ENCODE data around the gene TOR4A.

The TOR4A gene

DNA sequence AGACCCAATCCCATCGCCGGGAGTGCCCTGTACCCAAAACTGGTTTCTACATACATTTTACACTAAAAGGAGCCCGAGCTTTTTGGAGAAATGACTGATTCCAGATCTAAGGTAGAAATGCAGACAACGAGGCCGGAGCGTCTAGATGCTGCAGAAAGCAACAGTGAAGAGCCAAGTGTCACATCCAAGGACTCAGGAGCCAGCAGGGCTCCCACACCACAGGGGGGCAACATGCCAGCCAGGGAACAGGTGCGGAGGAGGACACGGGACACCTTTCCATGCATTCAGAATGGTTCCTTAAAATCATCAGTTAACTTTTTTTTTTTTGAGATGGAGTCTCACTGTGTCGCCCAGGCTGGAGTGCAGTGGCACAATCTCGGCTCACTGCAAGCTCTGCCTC is 47.6 kb downstream of the TOR4A start:
- TF ChIP-seq BACH2 (CRISPR knock-in tag; IDR thresholded peaks at IDR 0.05; ENCODE audit: borderline replicate concordance) (no peak), ZNF8 (CRISPR knock-in tag; IDR thresholded peaks at IDR 0.05) (no peak), GLIS3 (CRISPR knock-in tag; IDR thresholded peaks at IDR 0.05) (no peak), RARB (CRISPR knock-in tag; IDR thresholded peaks at IDR 0.05) (no peak), SNAI2 (CRISPR knock-in tag; IDR thresholded peaks at IDR 0.05) (no peak), PPARA (CRISPR knock-in tag; IDR thresholded peaks at IDR 0.05; ENCODE audit: borderline replicate concordance) (no peak), ZFP3 (CRISPR knock-in tag; IDR thresholded peaks at IDR 0.05) (no peak)
- TF ChIP-seq, protein P1, sequence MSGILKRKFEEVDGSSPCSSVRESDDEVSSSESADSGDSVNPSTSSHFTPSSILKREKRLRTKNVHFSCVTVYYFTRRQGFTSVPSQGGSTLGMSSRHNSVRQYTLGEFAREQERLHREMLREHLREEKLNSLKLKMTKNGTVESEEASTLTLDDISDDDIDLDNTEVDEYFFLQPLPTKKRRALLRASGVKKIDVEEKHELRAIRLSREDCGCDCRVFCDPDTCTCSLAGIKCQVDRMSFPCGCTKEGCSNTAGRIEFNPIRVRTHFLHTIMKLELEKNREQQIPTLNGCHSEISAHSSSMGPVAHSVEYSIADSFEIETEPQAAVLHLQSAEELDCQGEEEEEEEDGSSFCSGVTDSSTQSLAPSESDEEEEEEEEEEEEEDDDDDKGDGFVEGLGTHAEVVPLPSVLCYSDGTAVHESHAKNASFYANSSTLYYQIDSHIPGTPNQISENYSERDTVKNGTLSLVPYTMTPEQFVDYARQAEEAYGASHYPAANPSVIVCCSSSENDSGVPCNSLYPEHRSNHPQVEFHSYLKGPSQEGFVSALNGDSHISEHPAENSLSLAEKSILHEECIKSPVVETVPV (CRISPR knock-in tag; IDR thresholded peaks at IDR 0.05): no peak
- TF ChIP-seq, protein P2, sequence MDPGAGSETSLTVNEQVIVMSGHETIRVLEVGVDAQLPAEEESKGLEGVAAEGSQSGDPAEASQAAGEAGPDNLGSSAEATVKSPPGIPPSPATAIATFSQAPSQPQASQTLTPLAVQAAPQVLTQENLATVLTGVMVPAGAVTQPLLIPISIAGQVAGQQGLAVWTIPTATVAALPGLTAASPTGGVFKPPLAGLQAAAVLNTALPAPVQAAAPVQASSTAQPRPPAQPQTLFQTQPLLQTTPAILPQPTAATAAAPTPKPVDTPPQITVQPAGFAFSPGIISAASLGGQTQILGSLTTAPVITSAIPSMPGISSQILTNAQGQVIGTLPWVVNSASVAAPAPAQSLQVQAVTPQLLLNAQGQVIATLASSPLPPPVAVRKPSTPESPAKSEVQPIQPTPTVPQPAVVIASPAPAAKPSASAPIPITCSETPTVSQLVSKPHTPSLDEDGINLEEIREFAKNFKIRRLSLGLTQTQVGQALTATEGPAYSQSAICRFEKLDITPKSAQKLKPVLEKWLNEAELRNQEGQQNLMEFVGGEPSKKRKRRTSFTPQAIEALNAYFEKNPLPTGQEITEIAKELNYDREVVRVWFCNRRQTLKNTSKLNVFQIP (CRISPR knock-in tag; IDR thresholded peaks at IDR 0.05; ENCODE audit: borderline replicate concordance, low read depth): no peak
- no peak for ATAC-seq

DNA sequence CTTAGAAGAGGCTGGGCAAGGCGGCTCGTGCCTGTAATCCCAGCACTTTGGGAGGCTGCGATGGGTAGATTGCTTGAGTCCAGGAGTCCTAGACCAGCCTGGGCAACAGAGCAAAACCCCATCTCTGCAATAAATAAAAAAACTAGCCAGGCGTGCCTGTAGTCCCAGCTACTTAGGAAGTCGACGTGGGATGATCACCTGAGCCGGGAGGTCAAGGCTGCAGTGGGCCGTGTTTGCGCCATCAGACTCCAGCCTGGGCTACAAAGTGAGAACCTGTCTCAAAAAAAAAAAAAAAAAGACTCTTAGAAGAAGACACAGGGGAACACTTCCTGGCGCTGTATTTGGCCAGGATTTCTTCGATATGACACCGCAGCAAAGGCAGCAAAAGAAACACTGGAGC is 48.3 kb downstream of the TOR4A start:
- no peak for ATAC-seq

More for the DNA sequence above, 48.3 kb downstream of the TOR4A start:
- TF ChIP-seq, protein P3, sequence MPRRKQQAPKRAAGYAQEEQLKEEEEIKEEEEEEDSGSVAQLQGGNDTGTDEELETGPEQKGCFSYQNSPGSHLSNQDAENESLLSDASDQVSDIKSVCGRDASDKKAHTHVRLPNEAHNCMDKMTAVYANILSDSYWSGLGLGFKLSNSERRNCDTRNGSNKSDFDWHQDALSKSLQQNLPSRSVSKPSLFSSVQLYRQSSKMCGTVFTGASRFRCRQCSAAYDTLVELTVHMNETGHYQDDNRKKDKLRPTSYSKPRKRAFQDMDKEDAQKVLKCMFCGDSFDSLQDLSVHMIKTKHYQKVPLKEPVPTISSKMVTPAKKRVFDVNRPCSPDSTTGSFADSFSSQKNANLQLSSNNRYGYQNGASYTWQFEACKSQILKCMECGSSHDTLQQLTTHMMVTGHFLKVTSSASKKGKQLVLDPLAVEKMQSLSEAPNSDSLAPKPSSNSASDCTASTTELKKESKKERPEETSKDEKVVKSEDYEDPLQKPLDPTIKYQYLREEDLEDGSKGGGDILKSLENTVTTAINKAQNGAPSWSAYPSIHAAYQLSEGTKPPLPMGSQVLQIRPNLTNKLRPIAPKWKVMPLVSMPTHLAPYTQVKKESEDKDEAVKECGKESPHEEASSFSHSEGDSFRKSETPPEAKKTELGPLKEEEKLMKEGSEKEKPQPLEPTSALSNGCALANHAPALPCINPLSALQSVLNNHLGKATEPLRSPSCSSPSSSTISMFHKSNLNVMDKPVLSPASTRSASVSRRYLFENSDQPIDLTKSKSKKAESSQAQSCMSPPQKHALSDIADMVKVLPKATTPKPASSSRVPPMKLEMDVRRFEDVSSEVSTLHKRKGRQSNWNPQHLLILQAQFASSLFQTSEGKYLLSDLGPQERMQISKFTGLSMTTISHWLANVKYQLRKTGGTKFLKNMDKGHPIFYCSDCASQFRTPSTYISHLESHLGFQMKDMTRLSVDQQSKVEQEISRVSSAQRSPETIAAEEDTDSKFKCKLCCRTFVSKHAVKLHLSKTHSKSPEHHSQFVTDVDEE (CRISPR knock-in tag; IDR thresholded peaks at IDR 0.05): no peak
- no peak for TF ChIP-seq CSDC2 (CRISPR knock-in tag; IDR thresholded peaks at IDR 0.05)
- no peak for TF ChIP-seq GLIS3 (CRISPR knock-in tag; IDR thresholded peaks at IDR 0.05)
- TF ChIP-seq ZNF70 (CRISPR knock-in tag; IDR thresholded peaks at IDR 0.05): no peak
- TF ChIP-seq ARNTL (CRISPR knock-in tag; IDR thresholded peaks at IDR 0.05; ENCODE audit: borderline replicate concordance, low read depth): no peak
- TF ChIP-seq, protein P4, sequence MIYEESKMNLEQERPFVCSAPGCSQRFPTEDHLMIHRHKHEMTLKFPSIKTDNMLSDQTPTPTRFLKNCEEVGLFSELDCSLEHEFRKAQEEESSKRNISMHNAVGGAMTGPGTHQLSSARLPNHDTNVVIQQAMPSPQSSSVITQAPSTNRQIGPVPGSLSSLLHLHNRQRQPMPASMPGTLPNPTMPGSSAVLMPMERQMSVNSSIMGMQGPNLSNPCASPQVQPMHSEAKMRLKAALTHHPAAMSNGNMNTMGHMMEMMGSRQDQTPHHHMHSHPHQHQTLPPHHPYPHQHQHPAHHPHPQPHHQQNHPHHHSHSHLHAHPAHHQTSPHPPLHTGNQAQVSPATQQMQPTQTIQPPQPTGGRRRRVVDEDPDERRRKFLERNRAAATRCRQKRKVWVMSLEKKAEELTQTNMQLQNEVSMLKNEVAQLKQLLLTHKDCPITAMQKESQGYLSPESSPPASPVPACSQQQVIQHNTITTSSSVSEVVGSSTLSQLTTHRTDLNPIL (CRISPR knock-in tag; IDR thresholded peaks at IDR 0.05; ENCODE audit: low read depth): no peak
- TF ChIP-seq TCF4 (CRISPR knock-in tag; IDR thresholded peaks at IDR 0.05; ENCODE audit: borderline replicate concordance): no peak
- TF ChIP-seq TOX (CRISPR knock-in tag; IDR thresholded peaks at IDR 0.05; ENCODE audit: borderline replicate concordance): no peak
- TF ChIP-seq ZNF565 (CRISPR knock-in tag; conservative IDR thresholded peaks at IDR 0.05; ENCODE audit: low read depth): no peak
- no peak for TF ChIP-seq ZNF8 (CRISPR knock-in tag; IDR thresholded peaks at IDR 0.05)
- TF ChIP-seq RARB (CRISPR knock-in tag; IDR thresholded peaks at IDR 0.05): no peak
- TF ChIP-seq ZC3H10 (CRISPR knock-in tag; IDR thresholded peaks at IDR 0.05): no peak
- TF ChIP-seq, protein P5, sequence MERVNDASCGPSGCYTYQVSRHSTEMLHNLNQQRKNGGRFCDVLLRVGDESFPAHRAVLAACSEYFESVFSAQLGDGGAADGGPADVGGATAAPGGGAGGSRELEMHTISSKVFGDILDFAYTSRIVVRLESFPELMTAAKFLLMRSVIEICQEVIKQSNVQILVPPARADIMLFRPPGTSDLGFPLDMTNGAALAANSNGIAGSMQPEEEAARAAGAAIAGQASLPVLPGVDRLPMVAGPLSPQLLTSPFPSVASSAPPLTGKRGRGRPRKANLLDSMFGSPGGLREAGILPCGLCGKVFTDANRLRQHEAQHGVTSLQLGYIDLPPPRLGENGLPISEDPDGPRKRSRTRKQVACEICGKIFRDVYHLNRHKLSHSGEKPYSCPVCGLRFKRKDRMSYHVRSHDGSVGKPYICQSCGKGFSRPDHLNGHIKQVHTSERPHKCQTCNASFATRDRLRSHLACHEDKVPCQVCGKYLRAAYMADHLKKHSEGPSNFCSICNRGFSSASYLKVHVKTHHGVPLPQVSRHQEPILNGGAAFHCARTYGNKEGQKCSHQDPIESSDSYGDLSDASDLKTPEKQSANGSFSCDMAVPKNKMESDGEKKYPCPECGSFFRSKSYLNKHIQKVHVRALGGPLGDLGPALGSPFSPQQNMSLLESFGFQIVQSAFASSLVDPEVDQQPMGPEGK (CRISPR knock-in tag; IDR thresholded peaks at IDR 0.05; ENCODE audit: borderline replicate concordance): no peak
- TF ChIP-seq, protein P2 (CRISPR knock-in tag; IDR thresholded peaks at IDR 0.05; ENCODE audit: borderline replicate concordance, low read depth): no peak
- no peak for TF ChIP-seq ISL1 (CRISPR knock-in tag; IDR thresholded peaks at IDR 0.05)
- no peak for TF ChIP-seq ESRRG (CRISPR knock-in tag; IDR thresholded peaks at IDR 0.05)
